Right hindlimb (tissue), 1 donor: Measurements from ENCODE around the gene ELOB.

ENCODE experiments used
- DNase-seq: peaks from one replicate; pipeline ENCODE4 v3.0.0-alpha.2; 2018

Gene ELOB

GRCh38 chr16:2777231-2777902 is at the start of gene ELOB:
TSS of gene ELOB (minus strand) at chr16:2777280. CDS start at chr16:2777239, 41 bp downstream.
- peak; percentile 94 for DNase-seq

DNA sequence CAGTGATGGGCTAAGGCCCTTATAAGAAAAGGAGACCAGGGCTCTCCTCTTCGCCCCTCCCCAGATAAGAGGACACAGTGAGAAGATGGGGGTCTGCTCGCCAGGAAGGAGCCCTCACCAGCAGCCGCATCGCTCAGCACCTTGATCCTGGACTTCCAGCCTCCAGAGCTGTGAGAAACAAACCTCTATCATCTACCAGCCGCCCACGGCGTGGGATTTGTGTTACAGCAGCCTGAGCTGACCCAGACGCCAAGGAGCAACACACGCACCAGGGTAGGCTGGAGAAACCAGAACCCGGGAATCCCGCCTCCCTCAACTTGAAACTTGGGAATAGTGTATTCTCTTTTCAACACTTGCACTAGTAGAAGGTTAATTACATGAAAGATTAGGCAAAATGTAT is 48.8 kb upstream of the ELOB start:
- peak; percentile 9 for DNase-seq

DNA sequence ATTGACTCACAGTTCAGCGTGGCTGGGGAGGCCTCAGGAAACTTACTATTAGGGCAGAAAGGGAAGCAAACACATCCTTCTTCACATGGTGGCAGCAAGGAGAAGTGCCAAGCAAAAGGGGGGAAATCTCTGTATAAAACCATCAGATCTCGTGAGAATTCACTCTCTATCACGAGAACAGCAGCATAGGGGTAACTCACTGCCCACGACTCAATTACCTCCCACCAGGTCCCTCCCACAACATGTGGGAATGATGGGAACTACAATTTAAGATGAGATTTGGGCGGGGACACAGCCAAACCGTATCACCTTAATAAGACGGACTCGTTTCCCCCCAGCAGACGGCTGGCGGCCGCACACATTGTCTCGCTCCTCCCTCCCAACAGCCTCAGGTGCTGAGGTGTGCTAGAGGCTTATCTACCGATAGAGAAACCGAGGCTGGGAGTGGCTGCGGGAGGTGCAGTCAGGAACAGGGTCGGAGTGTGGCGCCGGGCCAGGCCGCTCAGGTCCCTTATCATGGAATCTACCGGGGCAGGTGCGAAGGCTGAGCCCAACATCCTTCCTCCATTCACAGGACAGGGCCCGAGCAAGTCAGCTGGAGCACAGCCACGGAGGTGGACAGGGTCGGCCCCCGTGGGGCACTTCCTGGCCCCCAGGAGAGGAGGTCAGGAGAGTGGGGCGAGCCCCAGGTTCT is 48.1 kb upstream of the ELOB start:
- DNase-seq = peak; percentile 9

- peak; percentile 1 for DNase-seq
These were observed 47.5 kb upstream of the ELOB start for GRCh38 chr16:2824626-2825025.

DNA sequence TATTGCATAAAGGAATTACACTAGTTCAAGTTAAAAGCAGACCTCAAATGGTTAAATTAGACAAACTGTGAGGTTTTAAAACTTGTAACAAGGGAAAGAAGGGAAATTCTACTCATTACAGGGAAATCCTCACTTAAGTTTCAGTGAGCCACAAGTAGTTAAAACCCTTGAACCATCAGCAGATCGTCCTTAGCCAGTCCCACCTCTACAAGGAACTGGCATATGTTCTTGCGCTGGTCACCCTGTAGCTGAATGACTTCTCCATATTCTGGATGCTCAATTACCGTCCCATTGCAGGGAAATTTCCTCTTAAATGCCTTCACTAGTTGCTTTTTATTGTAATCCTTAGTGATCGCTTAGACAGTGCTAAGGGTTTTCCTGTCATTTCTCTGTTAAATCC is 45.4 kb upstream of the ELOB start:
- no peak for DNase-seq

GRCh38 chr16:2822158-2822495 is 45.0 kb upstream of the ELOB start:
- no peak for DNase-seq

DNA sequence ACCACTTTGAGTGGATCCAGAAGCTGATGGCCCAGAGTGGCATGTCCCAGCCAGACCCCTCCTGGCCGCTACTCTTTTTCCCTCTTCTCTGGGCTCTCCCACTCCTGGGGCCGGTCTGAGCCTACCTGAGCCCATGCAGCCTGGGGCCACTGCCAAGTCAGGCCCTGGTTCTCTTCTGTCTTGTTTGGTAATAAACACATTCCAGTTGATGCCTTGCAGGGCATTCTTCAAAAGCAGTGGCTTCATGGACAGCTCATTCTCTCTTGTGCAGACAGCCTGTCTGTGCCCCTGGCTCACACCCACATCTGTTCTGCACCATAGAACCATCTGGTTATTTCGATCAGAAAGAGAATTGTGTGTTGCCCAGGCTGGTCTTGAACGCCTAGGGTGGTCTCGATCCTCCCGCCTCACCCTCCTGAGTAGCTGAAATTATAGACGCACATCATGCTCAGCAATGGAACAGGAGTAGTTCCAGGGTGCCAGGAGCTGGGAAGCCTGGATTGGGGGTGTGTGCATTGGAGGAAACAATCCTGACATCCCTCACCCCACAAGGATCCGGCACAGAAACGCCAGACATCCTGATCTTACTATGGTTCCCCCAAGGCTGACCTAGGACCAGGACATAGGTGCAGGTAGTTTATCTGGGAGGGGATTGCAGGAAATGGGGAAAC is 44.5 kb upstream of the ELOB start:
- no peak for DNase-seq

- peak; percentile 6 for DNase-seq
These were observed 43.9 kb upstream of the ELOB start for GRCh38 chr16:2820836-2821486.

DNA sequence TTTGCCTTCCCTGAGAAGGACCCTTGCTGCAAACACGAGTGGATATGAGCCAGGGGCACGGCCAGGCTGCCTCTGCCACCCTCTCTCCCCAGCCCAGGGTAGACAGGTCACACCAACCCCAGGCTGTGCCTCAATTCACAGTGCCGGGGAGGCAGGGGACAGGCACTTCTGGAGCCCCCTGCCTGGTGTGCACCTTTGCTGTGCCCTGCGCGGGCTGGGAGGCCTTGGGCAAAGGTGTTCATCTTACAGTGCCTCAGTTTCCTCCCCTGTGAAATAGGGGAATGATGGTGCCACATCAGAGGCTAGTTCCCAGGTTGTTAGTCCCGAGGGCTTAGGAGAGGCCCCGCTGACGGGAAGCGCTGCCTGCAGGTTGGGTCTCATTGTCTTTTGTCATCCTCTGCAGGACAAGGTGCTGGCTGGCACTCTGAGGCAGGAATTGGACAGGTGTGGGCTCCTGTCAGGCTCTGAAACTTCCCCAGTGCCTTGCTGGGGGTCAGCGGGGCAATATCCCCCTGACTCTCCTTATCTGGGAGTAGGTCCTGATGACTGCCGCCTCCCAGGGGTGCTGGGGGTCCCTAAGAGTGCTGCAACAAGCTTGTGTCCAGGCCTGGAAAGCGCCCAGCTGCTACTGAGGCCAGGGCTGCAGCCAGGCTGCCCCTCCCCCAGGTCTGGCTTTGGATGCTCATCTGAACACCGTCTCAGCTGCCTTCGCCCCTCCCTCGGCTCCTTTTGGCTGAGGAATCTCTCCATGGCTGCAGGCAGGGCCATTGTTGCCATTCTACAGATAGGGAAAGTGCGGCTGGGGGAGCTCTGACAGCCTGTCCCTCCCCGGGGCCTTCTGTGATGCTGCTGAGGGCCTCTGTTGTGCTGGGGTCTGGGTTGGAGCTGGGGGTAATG is 43.1 kb upstream of the ELOB start:
- DNase-seq = peak; percentile 14

- peak; percentile 9 for DNase-seq
These were observed 42.3 kb upstream of the ELOB start for GRCh38 chr16:2819179-2819938.

GRCh38 chr16:2818272-2818876 is 41.3 kb upstream of the ELOB start:
- peak; percentile 17 for DNase-seq

GRCh38 chr16:2817340-2818271 is 40.5 kb upstream of the ELOB start:
- peak; percentile 9 for DNase-seq

DNA sequence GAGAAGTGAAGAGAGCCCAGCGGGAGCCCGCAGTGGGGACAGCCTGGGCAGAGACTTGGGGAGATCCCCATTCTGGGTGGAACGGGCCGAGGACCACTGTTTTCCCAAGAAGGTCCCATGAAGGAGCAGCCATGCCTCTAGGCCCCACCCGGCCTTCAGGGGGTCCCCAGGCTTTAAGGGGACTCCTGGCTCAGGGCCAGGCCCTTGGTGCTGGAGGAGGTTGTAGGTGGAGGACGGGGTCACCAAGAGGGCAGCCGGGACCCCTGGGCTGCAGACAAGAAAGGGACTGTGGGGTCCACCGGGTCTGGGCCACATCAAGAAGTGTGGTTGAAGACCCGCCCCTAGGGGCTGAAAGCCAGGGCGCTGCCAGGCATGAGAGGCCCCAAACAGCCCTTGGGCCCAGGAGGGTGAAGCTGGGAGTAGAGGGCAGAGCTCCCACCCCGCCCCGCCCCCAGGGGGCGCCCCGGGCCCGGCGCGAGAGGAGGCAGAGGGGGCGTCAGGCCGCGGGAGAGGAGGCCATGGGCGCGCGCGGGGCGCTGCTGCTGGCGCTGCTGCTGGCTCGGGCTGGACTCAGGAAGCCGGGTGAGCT is 39.8 kb upstream of the ELOB start, which contains the start of gene PRSS21:
Gene PRSS21 (plus strand): TSS at position 487 of the 589 bp plus-strand sequence. CDS start 32 bp downstream, at position 519.
- peak; percentile 12 for DNase-seq

GRCh38 chr16:2815299-2815771 is 38.3 kb upstream of the ELOB start:
- peak; percentile 11 for DNase-seq

DNA sequence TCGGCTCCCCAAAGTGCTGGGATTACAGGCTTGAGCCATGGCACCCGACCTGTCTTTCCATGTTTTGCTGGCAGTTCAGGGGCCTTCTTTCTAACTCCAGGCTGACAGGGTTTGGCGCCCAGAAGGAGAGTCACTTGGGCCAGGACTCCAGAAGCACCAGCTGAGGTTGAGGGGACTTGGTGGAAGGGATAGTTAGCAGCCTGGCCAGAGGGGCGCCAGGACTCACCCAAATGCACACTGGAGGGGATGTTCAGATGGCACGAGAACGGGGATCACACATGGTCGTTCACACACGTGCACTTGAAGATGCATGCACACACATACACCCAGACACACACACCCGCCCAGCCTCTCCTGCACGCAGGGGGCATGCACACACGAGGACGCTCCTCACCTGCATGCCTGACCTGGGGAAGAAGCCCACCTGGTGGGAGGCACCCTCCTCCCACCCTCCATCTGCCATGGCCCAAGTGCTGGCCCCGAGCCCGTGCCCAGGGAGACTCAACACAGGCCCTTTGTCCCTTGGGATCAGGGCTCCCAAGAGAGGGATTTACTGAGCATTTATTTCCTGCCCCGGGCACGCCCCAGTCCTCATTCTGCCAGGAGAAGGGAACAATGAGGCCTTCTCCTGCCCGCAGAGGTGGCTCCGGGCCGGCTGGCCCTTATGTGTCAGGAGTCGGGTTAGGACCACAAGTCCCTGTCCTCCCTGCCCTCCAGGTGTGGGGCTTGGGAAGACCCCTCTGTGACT is 37.6 kb upstream of the ELOB start:
- DNase-seq = peak; percentile 9

- peak; percentile 12 for DNase-seq
These were observed 36.7 kb upstream of the ELOB start for GRCh38 chr16:2813771-2814221.

DNA sequence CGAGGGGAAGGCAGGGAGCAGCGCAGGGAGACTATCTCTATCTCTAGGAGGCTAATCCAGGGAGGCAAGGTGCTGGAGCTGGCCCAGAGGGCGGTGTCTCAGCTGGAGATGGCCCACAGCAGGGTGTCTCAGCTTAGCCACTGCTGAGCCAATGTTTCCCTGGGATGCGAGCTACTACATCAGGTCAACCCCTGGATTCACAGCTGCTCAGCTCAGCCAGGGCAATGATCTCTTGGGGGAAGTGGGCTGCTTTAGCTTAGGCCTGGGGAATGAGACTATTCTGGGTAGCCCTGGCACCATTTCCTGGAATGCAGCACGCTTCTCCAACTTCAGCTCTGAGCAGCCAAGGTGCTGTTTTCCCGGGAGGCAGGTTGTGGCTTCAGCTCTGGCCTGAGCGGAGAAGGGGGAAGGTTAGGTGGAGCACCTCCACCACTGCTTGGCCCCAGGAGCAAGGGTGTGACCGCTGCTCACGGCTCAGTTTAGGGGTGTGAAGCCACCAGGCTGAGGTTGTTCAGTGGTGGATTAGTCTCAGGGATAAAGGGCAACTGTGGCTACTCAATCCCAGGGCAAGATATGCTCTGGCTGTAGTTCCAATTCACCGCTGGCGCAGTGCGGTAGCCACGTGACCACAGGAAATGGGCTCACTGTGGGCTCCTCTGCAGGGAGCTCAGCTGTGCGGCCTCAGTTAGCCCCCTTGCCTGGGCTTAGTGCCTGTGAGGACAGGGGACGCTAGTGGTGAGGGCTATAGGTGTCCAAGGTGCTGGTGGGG is 34.8 kb upstream of the ELOB start:
- peak; percentile 12 for DNase-seq

DNA sequence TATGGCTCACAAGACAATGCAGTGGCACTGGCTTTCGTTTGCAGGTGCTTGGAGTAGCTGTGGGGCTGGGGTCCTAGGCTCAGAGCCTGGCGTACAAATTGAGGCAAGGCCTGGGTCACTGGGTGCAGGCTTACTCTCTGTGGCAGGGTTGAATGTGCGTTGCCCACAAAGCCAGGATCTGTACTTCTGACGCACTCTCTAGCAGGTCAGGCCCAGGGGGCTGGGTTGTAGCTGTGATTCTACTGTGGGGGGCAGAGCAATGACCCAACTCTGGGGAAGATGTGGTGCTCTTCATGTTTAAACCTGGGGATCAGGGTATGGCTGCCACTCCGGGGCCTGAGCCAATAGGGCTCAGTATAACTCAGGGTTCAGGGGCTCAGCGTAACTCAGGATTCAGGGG is 33.6 kb upstream of the ELOB start:
- no peak for DNase-seq
